Endothelial cell of umbilical vein (primary cell): ENCODE data around the gene SLC25A33.

Source experiments
- EZH2 ChIP-seq: IDR thresholded peaks from 2 replicates; pipeline ENCODE4 v1.6.1; 2012; ENCODE audit warnings: borderline replicate concordance, low read depth, mild to moderate bottlenecking, moderate library complexity, low read length, inconsistent platforms; ENCODE audit not compliant: severe bottlenecking
- FOS ChIP-seq: IDR thresholded peaks from 2 replicates; pipeline ENCODE4 v1.6.1; 2011; ENCODE audit warnings: mild to moderate bottlenecking, low read length, moderate library complexity, borderline replicate concordance; ENCODE audit not compliant: insufficient read depth
- GATA2 ChIP-seq: IDR thresholded peaks from 2 replicates; pipeline ENCODE4 v1.7.0; 2011; ENCODE audit warnings: low read depth, mild to moderate bottlenecking, moderate library complexity, mixed read lengths, low read length; ENCODE audit not compliant: insufficient read length, insufficient read depth
- JUN ChIP-seq: IDR thresholded peaks from 2 replicates; pipeline ENCODE4 v1.6.1; 2011; ENCODE audit warnings: borderline replicate concordance, low read depth; ENCODE audit not compliant: insufficient read length, insufficient read depth
- MYC ChIP-seq: IDR thresholded peaks from one replicate; pipeline ENCODE4 v1.6.1; 2011; ENCODE audit warnings: mild to moderate bottlenecking, low read depth, low read length
- POLR2A ChIP-seq: IDR thresholded peaks from 2 replicates; pipeline ENCODE4 v1.6.1; 2012; ENCODE audit warnings: low read depth, mild to moderate bottlenecking, control low read depth, low read length
- POLR2AphosphoS5 ChIP-seq: IDR thresholded peaks from 2 replicates; pipeline ENCODE4 v1.6.1; 2012; ENCODE audit warnings: low read depth, mild to moderate bottlenecking, control low read depth, low read length, moderate library complexity; ENCODE audit not compliant: insufficient read depth
- TF ChIP-seq, protein P1 (sequence below), 2 donors: IDR thresholded peaks; 1 replicate in 1 of 2; 2 replicates in 1 of 2; pipeline ENCODE4 v1.5.1; 2011; ENCODE audit warnings: low read length in 2 of 2, mild to moderate bottlenecking in 2 of 2, moderate library complexity in 2 of 2, control low read depth in 1 of 2, inconsistent platforms in 1 of 2, low read depth in 1 of 2; ENCODE audit not compliant: insufficient read depth in 1 of 2; ENCODE audit errors: extremely low read depth in 1 of 2
- TF ChIP-seq, protein P2 (sequence below): IDR thresholded peaks from 2 replicates; pipeline ENCODE4 v1.6.1; 2011; ENCODE audit not compliant: insufficient read depth, insufficient read length

DNA sequence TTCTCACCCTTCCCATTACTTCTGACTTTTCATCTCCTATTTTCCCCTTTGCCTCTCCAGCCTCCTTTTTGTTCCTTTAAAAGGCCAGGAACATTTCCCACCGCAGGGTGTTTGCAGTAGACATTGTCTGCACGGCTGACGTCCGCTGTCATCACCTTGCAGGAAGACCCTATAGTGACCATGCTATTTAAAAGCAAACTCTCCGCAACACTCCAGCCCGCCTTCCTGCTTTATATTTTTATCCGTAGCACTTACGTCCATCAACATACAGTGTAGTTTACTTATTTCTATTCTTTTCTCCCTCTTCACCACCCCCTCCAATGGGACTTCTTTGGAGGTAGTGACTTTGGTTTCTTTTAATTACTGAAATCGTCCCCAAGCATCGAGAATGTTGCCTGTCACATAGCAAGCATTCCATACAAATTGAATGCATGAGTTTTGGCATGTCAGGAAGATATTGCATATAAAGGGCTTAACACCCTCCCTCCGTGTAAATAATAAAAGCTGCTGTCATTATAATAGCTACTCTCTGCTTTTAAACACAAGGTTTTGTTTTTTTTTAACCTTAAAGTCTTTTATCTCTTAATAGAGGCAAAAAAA lies 19.8 kb downstream of the SLC25A33 start:
- no peak for TF ChIP-seq POLR2A
- TF ChIP-seq GATA2: no peak
- TF ChIP-seq, protein P1, sequence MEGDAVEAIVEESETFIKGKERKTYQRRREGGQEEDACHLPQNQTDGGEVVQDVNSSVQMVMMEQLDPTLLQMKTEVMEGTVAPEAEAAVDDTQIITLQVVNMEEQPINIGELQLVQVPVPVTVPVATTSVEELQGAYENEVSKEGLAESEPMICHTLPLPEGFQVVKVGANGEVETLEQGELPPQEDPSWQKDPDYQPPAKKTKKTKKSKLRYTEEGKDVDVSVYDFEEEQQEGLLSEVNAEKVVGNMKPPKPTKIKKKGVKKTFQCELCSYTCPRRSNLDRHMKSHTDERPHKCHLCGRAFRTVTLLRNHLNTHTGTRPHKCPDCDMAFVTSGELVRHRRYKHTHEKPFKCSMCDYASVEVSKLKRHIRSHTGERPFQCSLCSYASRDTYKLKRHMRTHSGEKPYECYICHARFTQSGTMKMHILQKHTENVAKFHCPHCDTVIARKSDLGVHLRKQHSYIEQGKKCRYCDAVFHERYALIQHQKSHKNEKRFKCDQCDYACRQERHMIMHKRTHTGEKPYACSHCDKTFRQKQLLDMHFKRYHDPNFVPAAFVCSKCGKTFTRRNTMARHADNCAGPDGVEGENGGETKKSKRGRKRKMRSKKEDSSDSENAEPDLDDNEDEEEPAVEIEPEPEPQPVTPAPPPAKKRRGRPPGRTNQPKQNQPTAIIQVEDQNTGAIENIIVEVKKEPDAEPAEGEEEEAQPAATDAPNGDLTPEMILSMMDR (IDR thresholded peaks at IDR 0.05; ENCODE audit: extremely low read depth in 1 of 2, insufficient read depth in 1 of 2, low read depth in 1 of 2, low read length in 2 of 2): no peak
- no peak for TF ChIP-seq EZH2
- TF ChIP-seq JUN: no peak
- no peak for TF ChIP-seq POLR2AphosphoS5
- TF ChIP-seq, protein P2, sequence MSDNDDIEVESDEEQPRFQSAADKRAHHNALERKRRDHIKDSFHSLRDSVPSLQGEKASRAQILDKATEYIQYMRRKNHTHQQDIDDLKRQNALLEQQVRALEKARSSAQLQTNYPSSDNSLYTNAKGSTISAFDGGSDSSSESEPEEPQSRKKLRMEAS: no peak
- no peak for TF ChIP-seq FOS
- no peak for TF ChIP-seq MYC
